Renal pelvis (tissue), 4 donors: ENCODE results near the gene ANO6. TPM values are rescaled to one million over a fixed set of nuclear protein-coding genes. Genes with fewer than 3 reads are reported as not detected.
"Not testable (repeated sequence)": the region's sequence is repeated elsewhere in the genome, so short reads cannot be mapped to it uniquely, and the experiment has no call there.

Source experiments
- DNase-seq: peaks from one replicate; pipeline ENCODE4 v3.0.0-alpha.2; 2013
- polyA plus RNA-seq, 3 donors: library from polyadenylated mRNA; unstranded; fragments of 120-200 nt; gene quantifications; one replicate each; pipeline ENCODE4 v1.2.1, GENCODE V29; 2013; ENCODE audit not compliant: insufficient read length in 3 of 3

Gene ANO6
- polyA plus RNA-seq, 3 donors, result 63.1 to 66.4 (median 64.4) TPM

GRCh38 chr12:45388545-45388944, 172.7 kb downstream of the ANO6 start:
- peak; percentile 47 for DNase-seq

GRCh38 chr12:45389426-45389825, 173.5 kb downstream of the ANO6 start:
- no peak for DNase-seq

- DNase-seq, result not testable (repeated sequence)
Observed at GRCh38 chr12:45397499-45397898, 181.6 kb downstream of the ANO6 start.

- no peak for DNase-seq
Observed at GRCh38 chr12:45398552-45398951, 182.7 kb downstream of the ANO6 start.

GRCh38 chr12:45400991-45401390, 185.1 kb downstream of the ANO6 start:
- no peak for DNase-seq

GRCh38 chr12:45402288-45402687, 186.4 kb downstream of the ANO6 start:
- DNase-seq, result no peak

- DNase-seq, result no peak
Observed at GRCh38 chr12:45406988-45407850, 191.3 kb downstream of the ANO6 start.

- DNase-seq, result no peak
Observed at GRCh38 chr12:45407981-45408728, 192.3 kb downstream of the ANO6 start.

- no peak for DNase-seq
Observed at GRCh38 chr12:45408729-45409114, 192.8 kb downstream of the ANO6 start.

- DNase-seq, result no peak
Observed at GRCh38 chr12:45409966-45410365, 194.1 kb downstream of the ANO6 start.

GRCh38 chr12:45411626-45412025, 195.7 kb downstream of the ANO6 start:
- DNase-seq, result no peak

- no peak for DNase-seq
Observed at GRCh38 chr12:45415393-45415817, 199.5 kb downstream of the ANO6 start.

- DNase-seq, result peak; percentile 24
Observed at GRCh38 chr12:45416126-45416525, 200.2 kb downstream of the ANO6 start.

- DNase-seq, result no peak
Observed at GRCh38 chr12:45418520-45418919, 202.6 kb downstream of the ANO6 start.

GRCh38 chr12:45419317-45419814, 203.5 kb downstream of the ANO6 start:
- DNase-seq, result no peak

GRCh38 chr12:45421736-45422135, 205.8 kb downstream of the ANO6 start:
- DNase-seq, result no peak

- no peak for DNase-seq
Observed at GRCh38 chr12:45423931-45424330, 208.0 kb downstream of the ANO6 start.

GRCh38 chr12:45425426-45425825, 209.5 kb downstream of the ANO6 start:
- no peak for DNase-seq

GRCh38 chr12:45426294-45426693, 210.4 kb downstream of the ANO6 start:
- no peak for DNase-seq

GRCh38 chr12:45427042-45427441, 211.1 kb downstream of the ANO6 start:
- no peak for DNase-seq

- no peak for DNase-seq
Observed at GRCh38 chr12:45429831-45430230, 213.9 kb downstream of the ANO6 start.

GRCh38 chr12:45431126-45431525, 215.2 kb downstream of the ANO6 start:
- DNase-seq, result no peak

- no peak for DNase-seq
Observed at GRCh38 chr12:45432710-45433109, 216.8 kb downstream of the ANO6 start.
